Stomach (tissue), 4 donors: ENCODE data around the gene EPB41L1.

Experiments used
- CTCF ChIP-seq, 7 experiments: fragments of 450-650 bp in 4 of 7; fragments of 200-600 bp in 3 of 7; sonication (generic) in 3 of 7; IDR thresholded peaks; one replicate each; pipeline ENCODE4 v1.5.1; 2016 to 2019; ENCODE audit warnings: antibody characterized with exemption in 7 of 7, control low read depth in 2 of 7, mild to moderate bottlenecking in 1 of 7
- POLR2A ChIP-seq, 4 donors: fragments of 450-650 bp; IDR thresholded peaks; one replicate each; pipeline ENCODE4 v1.6.1; 2016; ENCODE audit warnings: antibody characterized with exemption in 4 of 4, control low read depth in 2 of 4, mild to moderate bottlenecking in 1 of 4, moderate library complexity in 1 of 4
- POLR2AphosphoS5 ChIP-seq, 3 donors: sonication (generic); formaldehyde crosslinking; IDR thresholded peaks; one replicate each; pipeline ENCODE4 v1.6.1; 2016; ENCODE audit warnings: antibody characterized with exemption in 3 of 3

GRCh38 chr20:36196676-36197075, 42.1 kb downstream of the EPB41L1 start:
- TF ChIP-seq POLR2AphosphoS5 (IDR thresholded peaks at IDR 0.05) = no peak
- no peak for TF ChIP-seq POLR2A (IDR thresholded peaks at IDR 0.05)
- no peak for TF ChIP-seq CTCF (IDR thresholded peaks at IDR 0.05)
